ENCODE measurements around the gene MYO1G. TPM values are rescaled to one million over a fixed set of nuclear protein-coding genes. Genes with fewer than 3 reads are reported as not detected.
A peak's percentile ranks its signal among the peaks of the same experiment; 100 is the strongest.

The MYO1G gene
- total and polyA plus RNA-seq, 8 donors: 0.28 to 3.1 (median 1.1) TPM

GRCh38 chr7:44917465-44917864, 61.4 kb downstream of the MYO1G start:
- TF ChIP-seq CTCF (IDR thresholded peaks at IDR 0.05): no peak
- intact Hi-C loops (cut with DNase I): no loop called here
- FAIRE-seq: no peak

GRCh38 chr7:44914992-44915607, 63.7 kb downstream of the MYO1G start:
- H3K27ac ChIP-seq: no peak overlapping the region
- intact Hi-C loops (cut with DNase I): no loop called here
- 82 to 87% methylated on average over 10 of the region's 10 CpGs for WGBS, 2 donors
- no peak overlapping the region for H3K4me3 ChIP-seq
- H3K36me3 ChIP-seq: no peaks in the 10 kb centered on the region
- no peak for TF ChIP-seq CTCF (IDR thresholded peaks at IDR 0.05)
- DNase-seq: no peak
- no peak for ATAC-seq
- no peak for FAIRE-seq
- H3K9me3 ChIP-seq: no peaks in the 10 kb centered on the region
- no peaks in the 10 kb centered on the region for H3K27me3 ChIP-seq
- peaks cover 0 to 10% (median 6%) of the 10 kb centered on the region in 3 donors for H3K4me1 ChIP-seq

More at GRCh38 chr7:44917465-44917864, 61.4 kb downstream of the MYO1G start:
- H3K36me3 ChIP-seq: no peaks in the 10 kb centered on the region
- peaks cover 0 to 10% (median 4%) of the 10 kb centered on the region in 3 donors for H3K4me1 ChIP-seq
- ATAC-seq (no peak), DNase-seq (no peak)
- no peak overlapping the region for H3K27ac ChIP-seq
- H3K4me3 ChIP-seq: no peak overlapping the region
- no peaks in the 10 kb centered on the region for H3K27me3 ChIP-seq
- WGBS, 2 donors: 79 to 84% methylated on average over 2 of the region's 2 CpGs
- H3K9me3 ChIP-seq: no peaks in the 10 kb centered on the region

- H3K4me3 ChIP-seq: no peak overlapping the region
- peak; percentile 89 to 98 (median 94) for ATAC-seq
- peaks cover 0 to 10% (median 6%) of the 10 kb centered on the region in 3 donors for H3K4me1 ChIP-seq
- FAIRE-seq: no peak
- no peaks in the 10 kb centered on the region for H3K27me3 ChIP-seq
- intact Hi-C loops (cut with DNase I): no loop called here
- H3K9me3 ChIP-seq: no peaks in the 10 kb centered on the region
- H3K27ac ChIP-seq: peak overlapping the region; percentile 4 to 61 (median 55)
- WGBS, 2 donors: 22 to 27% methylated on average over 7 of the region's 7 CpGs
- no peaks in the 10 kb centered on the region for H3K36me3 ChIP-seq
- DNase-seq: peak in 5 of 6 donors; percentile 45 to 70 (median 60)
- TF ChIP-seq CTCF (IDR thresholded peaks at IDR 0.05): no peak
Measured at GRCh38 chr7:44912775-44913347, 66.0 kb downstream of the MYO1G start.

Other genes with a start within 250 kb of the MYO1G start
- gene ZMIZ2, start 230.2 kb downstream of the MYO1G start, total RNA-seq: 10 to 100 TPM; 38.4 to 83.3 (median 49.3) TPM
- gene ZMIZ2, start 230.2 kb downstream of the MYO1G start, polyA plus RNA-seq: 100 to 1,000 TPM in 1 of 2 donors, 10 to 100 TPM in 1; 81.4 to 199 TPM
- 100 to 1,000 TPM; 281 to 533 (median 512) TPM for gene PPIA, start 182.3 kb downstream of the MYO1G start, total RNA-seq
- 1,000 to 10,000 TPM; 1,017 to 1,024 TPM for gene PPIA, start 182.3 kb downstream of the MYO1G start, polyA plus RNA-seq
- 10 to 100 TPM; 37.8 to 83.0 (median 56.1) TPM for gene H2AZ2, start 130.9 kb downstream of the MYO1G start, total RNA-seq
- gene H2AZ2, start 130.9 kb downstream of the MYO1G start, polyA plus RNA-seq: 10 to 100 TPM; 45.1 to 56.4 TPM
- 10 to 100 TPM in 2 of 6 donors, 1 to 10 TPM in 4; 6.6 to 14.7 (median 8.6) TPM for gene PURB, start 93.5 kb downstream of the MYO1G start, total RNA-seq
- 1 to 10 TPM; 3.6 to 8.0 TPM for gene PURB, start 93.5 kb downstream of the MYO1G start, polyA plus RNA-seq
- gene CCM2, start 21.2 kb upstream of the MYO1G start, total RNA-seq: 10 to 100 TPM; 13.4 to 19.5 (median 14.8) TPM
- gene CCM2, start 21.2 kb upstream of the MYO1G start, polyA plus RNA-seq: 10 to 100 TPM; 33.5 to 33.7 TPM
- gene NACAD, start 110.0 kb upstream of the MYO1G start, total RNA-seq: 1 to 10 TPM in 4 of 6 donors, under 1 TPM in 2; 0.31 to 1.9 (median 1.2) TPM
- gene NACAD, start 110.0 kb upstream of the MYO1G start, polyA plus RNA-seq: 1 to 10 TPM; 1.0 to 3.5 TPM
- 10 to 100 TPM; 15.6 to 36.2 (median 24.3) TPM for gene TBRG4, start 132.7 kb upstream of the MYO1G start, total RNA-seq
- 10 to 100 TPM; 38.7 to 39.8 TPM for gene TBRG4, start 132.7 kb upstream of the MYO1G start, polyA plus RNA-seq
- 10 to 100 TPM in 1 of 6 donors, 1 to 10 TPM in 5; 4.1 to 11.0 (median 6.6) TPM for gene RAMP3, start 178.8 kb upstream of the MYO1G start, total RNA-seq
- gene RAMP3, start 178.8 kb upstream of the MYO1G start, polyA plus RNA-seq: 10 to 100 TPM; 25.9 to 41.1 TPM

Measured in pancreas (tissue), 10 donors.